ENCODE data around the gene PRR15.

GRCh38 chr7:29565224-29565630 lies 1.6 kb downstream of the PRR15 start:
- TF ChIP-seq RAD21 (IDR thresholded peaks at IDR 0.05; ENCODE audit: low read depth) (no peak), CEBPB (IDR thresholded peaks at IDR 0.05) (no peak), EP300 (IDR thresholded peaks at IDR 0.05; ENCODE audit: borderline replicate concordance) (no peak), CREB1 (IDR thresholded peaks at IDR 0.05; ENCODE audit: low read depth) (no peak), TAF1 (IDR thresholded peaks at IDR 0.05; ENCODE audit: low read depth) (no peak), REST (IDR thresholded peaks at IDR 0.05; ENCODE audit: low read depth) (no peak), EGR1 (IDR thresholded peaks at IDR 0.05) (no peak), FOXM1 (IDR thresholded peaks at IDR 0.05; ENCODE audit: borderline replicate concordance, low read depth) (no peak), YY1 (IDR thresholded peaks at IDR 0.05; ENCODE audit: low read depth) (no peak)
- TF ChIP-seq, protein P1, sequence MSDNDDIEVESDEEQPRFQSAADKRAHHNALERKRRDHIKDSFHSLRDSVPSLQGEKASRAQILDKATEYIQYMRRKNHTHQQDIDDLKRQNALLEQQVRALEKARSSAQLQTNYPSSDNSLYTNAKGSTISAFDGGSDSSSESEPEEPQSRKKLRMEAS (IDR thresholded peaks at IDR 0.05) = no peak
